Activated T-cell treated with anti-CD3 and anti-CD28 coated beads for 1 hour (primary cell): Measurements from ENCODE around the gene PPP3CA.

Experiments
- DNase-seq: peaks from one replicate; pipeline ENCODE4 v3.0.0-alpha.2; 2020; ENCODE audit warnings: low read depth

The PPP3CA gene

DNA sequence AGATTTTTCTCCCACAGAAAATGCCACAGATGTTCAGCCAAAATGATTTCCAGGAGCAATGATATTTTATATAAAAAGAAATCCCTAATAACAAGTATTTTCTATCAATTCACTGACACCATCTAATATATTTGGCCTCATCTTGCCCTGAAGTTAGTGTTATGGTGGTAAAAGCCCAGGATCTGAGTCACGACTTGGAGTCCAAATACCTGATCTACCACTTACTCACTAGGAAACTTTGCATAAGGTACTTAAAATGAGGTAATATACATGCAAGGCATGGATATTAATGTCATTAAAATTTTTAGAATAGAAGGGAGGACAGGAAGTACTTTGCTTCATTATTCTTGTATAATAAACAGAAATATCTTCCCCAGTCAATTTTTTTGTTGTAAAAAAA, 16.3 kb downstream of the PPP3CA start:
- no peak for DNase-seq

GRCh38 chr4:101329592-101329991, 17.7 kb downstream of the PPP3CA start:
- DNase-seq: no peak

- DNase-seq: no peak
Measured at GRCh38 chr4:101328063-101328602, 19.2 kb downstream of the PPP3CA start.

GRCh38 chr4:101326576-101326975, 20.8 kb downstream of the PPP3CA start:
- no peak for DNase-seq

- no peak for DNase-seq
Measured at GRCh38 chr4:101322743-101323142, 24.6 kb downstream of the PPP3CA start.

DNA sequence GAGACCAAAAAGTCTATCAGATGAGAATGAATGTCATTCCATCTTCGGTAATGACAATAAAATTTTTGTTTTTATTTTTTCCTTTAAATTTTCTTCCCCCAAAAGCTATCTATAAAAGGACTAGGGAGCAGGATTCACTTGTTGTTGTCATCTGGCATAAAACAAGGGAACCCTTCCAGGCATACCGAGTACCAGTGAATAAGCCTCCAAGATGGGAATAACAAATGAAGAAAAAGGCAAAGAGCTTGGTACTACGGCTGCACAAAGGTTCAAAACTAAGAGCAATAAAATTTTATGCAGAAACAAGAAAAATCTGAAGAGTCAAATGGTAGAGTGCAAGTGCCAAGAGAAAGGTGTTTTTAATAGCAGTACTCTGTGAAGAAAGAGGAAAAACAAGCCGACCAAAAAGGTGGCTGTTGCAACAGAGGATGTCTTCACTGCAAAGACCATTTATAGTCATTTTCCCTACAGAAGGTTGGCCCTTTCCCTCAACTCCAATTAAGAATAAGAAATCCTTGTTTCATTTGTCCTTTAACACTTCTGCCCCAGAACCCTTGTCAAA, 25.8 kb downstream of the PPP3CA start:
- no peak for DNase-seq

GRCh38 chr4:101315786-101316185, 31.5 kb downstream of the PPP3CA start:
- no peak for DNase-seq

GRCh38 chr4:101315041-101315440, 32.3 kb downstream of the PPP3CA start:
- DNase-seq: no peak

DNA sequence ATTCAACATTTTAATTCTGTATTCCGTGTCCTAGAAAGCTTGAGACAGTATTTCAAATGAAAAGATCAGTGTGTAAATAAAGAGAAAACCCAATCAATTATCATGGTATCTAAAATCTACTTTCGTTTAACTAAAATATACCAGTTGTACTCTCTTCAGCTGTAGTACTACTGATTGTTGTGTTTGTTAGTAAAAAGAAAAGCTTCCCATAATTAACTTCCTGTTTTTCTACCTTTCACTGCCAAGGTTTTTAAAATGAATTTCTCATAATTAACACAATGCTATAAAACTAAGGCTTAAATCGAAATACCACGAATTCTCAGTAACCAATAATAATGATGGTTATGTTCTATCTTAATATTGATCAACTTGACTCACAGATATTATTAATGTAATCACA, 37.4 kb downstream of the PPP3CA start:
- no peak for DNase-seq

DNA sequence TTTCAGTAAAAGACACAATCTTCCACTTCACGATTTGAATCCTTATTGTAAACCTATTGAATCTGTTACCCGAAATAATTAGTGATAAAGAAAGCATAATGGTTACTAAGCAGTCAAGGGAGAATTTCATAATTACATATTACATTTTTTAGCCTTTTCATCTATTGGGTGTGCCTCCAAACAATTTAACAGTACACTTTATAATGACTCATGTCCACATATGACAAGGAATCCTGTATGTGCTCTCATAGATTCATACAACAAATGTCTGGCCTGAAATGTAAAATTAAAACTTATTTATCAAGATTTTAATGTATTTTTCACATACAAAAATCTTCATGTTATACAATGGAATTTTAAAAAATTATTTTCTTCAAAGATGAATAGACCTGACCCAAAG, 39.4 kb downstream of the PPP3CA start:
- DNase-seq: no peak

GRCh38 chr4:101306764-101307615, 40.3 kb downstream of the PPP3CA start:
- no peak for DNase-seq

- DNase-seq: no peak
Measured at GRCh38 chr4:101306225-101306624, 41.1 kb downstream of the PPP3CA start.

- no peak for DNase-seq
Measured at GRCh38 chr4:101304916-101305315, 42.4 kb downstream of the PPP3CA start.

DNA sequence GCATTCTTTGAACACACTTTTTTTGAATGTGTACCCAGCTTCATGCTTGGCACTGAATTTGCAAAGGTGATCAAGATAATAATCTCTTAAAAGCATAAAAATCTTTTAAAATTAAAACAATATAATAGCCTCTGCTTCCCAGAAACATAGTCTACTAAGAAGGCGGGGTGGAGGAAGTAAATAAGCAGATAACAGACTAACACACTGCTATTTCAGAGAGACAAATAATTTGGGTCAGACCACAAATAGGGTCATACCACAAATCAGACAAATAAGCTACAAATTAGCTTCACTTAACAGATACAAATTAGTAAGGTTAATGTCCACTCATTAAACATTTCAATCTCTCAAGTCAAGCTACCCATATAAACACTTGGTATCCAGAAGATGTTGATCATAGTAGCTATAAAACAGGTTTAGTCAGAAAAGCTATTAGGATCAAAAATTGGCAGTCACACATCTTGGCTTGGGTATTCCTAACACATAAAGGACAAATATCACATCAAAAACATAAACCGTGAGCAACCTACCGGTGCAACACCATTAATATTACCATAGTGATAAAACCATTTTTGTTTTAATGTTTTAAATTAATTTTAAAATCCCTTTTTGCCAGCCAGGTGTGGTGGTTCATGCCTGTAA, 47.3 kb downstream of the PPP3CA start:
- no peak for DNase-seq

GRCh38 chr4:101299021-101299420, 48.3 kb downstream of the PPP3CA start:
- DNase-seq: no peak

DNA sequence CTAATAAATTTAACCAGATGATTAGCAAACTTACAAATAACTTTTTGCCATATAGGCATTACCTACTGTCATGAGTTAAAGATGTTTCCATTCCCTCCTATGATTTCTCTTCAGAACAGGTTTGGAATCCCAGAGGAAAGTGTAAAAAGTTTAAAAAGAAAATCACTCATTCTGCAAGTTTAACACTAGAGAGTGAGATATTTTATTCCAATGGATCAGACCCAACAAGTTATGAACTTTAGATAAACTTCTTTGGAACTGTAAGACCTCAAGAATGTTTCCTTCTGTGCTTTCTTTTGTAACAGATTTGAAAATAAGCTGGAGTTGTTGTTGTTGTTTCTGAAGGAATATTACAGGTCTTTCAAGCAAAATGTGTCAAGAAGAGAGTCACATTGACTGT, 51.6 kb downstream of the PPP3CA start:
- no peak for DNase-seq

DNA sequence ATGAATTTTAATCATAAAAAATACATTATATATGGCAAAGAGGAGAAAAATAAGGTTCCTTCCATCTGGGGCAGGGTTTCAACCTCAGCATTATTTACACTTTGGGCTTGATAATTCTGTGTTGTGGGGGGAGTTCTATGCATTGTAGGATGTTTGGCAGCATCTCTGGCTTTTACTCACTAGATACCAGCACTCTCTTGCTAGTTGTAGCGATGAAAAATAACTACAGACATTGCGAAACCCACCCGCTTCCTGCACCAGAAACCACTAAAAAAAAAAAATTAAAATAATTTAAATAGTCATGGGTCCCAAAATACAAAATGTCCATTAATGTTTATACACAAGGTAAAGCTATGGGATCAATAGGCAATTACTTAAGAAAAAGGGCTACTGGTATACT, 52.7 kb downstream of the PPP3CA start:
- DNase-seq: no peak

GRCh38 chr4:101292901-101293300, 54.4 kb downstream of the PPP3CA start:
- DNase-seq: no peak

DNA sequence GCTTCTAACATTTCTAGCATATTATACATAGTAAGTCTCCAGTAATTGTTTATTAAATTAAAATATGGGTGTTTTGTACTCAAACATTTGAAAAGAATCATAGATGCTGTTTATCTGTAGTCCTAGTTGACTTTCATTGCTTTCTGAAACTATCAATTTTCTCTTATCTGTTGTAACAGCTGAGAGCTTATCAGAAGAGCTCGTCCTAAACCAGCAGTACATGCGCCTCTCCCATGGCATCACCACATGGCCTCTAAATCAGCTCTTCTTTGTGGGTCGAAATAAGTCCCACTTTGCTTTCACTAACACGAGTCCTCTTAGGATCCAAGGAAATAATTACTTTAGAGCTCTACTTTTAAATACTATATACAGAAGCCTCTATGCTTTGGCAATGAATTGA, 55.1 kb downstream of the PPP3CA start:
- no peak for DNase-seq

DNA sequence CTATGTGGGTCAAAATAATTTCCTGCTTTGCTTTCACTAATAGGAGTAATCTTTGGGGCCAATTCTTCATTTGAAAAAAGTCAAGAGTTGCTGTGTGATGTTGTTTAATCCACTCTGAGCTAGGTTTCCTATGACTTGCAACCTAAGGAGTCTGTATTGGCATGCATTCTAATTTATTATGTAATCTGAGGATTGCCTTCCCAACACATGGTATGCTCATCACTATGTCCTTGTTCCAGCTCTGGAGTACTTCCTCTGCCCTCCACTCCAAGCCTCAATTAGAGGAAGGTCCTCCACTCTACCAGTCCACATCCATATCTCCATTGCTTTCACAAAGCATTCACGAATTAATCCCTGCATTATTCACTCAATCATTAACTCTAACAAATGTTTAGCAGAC, 56.1 kb downstream of the PPP3CA start:
- DNase-seq: no peak

DNA sequence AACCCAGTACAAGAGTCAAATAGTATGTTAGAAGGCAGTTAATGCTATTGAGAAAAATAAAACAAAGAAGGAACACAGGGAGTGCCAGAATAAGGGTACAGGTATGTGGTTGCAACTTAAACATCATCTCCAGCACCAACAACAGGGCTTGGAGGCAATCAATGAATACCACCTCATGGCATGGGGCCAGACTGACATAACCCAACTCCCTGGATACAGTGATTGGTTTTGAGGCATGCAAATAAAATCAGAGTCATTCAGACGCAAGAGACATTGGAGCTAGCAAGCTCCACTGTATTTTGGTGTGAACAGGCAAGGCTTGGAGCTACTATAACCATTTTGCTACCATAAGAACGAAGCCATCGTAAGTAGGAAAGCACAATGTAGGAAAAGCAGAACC, 56.7 kb downstream of the PPP3CA start:
- DNase-seq: no peak

- DNase-seq: no peak
Measured at GRCh38 chr4:101289306-101289705, 58.0 kb downstream of the PPP3CA start.
